BE2C (cell line): ENCODE measurements around the gene BIK.

Experiments used
- DNase-seq: peaks from one replicate; pipeline ENCODE4 v3.0.0-alpha.2; 2020
- H3K27me3 ChIP-seq: fragments of 250-450 bp; sonication (Bioruptor Pico); 2 replicates; pipeline ENCODE4 v1.5.1; 2020; ENCODE audit warnings: mild to moderate bottlenecking
- H3K36me3 ChIP-seq: fragments of 250-450 bp; sonication (Bioruptor Pico); 2 replicates; pipeline ENCODE4 v1.5.1; 2020; ENCODE audit warnings: mild to moderate bottlenecking
- H3K4me1 ChIP-seq: fragments of 250-450 bp; sonication (Bioruptor Pico); 2 replicates; pipeline ENCODE4 v1.5.1; 2020
- H3K4me3 ChIP-seq: 2 replicates; pipeline ENCODE4 v1.5.1; 2011; ENCODE audit warnings: low read depth, low read length
- H3K9me3 ChIP-seq: fragments of 250-450 bp; sonication (Bioruptor Pico); 2 replicates; pipeline ENCODE4 v1.5.1; 2020
- TF ChIP-seq, protein P1 (sequence below): IDR thresholded peaks from 2 replicates; pipeline ENCODE4 v1.5.1; 2012; ENCODE audit warnings: mild to moderate bottlenecking, low read depth, low read length

BIK gene

DNA sequence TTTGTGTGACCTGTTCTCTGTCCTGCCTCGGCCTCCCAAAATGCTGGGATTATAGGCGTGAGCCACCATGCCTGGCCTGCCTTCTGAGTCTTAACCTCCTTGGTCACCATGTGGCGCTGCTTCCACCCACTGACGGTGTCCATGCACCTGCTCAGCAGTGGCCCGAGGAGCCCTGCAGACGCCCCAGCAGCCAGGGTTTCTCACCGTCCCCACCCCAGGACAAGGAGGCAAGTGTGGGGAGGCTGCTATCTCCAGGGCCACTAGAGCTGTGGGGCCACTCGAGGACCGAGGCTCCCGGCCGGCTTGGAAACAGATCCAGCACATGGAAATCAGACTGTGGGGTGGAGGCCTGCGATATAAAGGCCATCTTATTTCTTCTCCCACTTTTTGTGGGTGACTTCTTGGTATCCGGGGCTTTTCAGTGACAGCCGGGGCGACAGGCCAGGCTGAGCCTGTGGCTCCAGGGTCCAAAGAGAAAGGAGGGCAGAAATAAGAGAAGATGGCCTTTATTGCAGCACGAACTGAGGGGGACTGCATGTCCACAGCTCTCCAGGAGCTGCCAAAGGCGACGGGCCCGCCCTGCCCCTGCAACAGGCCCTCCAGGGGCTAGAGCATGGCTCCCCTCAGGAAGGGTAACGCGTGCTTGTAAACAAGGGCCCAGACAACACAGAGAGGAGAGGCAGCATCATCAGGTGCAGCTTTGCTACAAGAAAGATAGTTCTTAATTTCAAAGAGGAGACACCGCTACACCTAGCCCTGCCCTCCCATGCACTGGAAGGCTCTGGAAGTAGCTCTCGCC, 55.8 kb downstream of the BIK start:
- H3K4me3 ChIP-seq, result no peak overlapping the region
- no peaks in the 10 kb centered on the region for H3K27me3 ChIP-seq
- peaks cover 43% of the 10 kb centered on the region for H3K36me3 ChIP-seq
- H3K4me1 ChIP-seq, result no peaks in the 10 kb centered on the region; the same call in 1 of the 2 replicates
- H3K9me3 ChIP-seq, result no peaks in the 10 kb centered on the region
- TF ChIP-seq, protein P1, sequence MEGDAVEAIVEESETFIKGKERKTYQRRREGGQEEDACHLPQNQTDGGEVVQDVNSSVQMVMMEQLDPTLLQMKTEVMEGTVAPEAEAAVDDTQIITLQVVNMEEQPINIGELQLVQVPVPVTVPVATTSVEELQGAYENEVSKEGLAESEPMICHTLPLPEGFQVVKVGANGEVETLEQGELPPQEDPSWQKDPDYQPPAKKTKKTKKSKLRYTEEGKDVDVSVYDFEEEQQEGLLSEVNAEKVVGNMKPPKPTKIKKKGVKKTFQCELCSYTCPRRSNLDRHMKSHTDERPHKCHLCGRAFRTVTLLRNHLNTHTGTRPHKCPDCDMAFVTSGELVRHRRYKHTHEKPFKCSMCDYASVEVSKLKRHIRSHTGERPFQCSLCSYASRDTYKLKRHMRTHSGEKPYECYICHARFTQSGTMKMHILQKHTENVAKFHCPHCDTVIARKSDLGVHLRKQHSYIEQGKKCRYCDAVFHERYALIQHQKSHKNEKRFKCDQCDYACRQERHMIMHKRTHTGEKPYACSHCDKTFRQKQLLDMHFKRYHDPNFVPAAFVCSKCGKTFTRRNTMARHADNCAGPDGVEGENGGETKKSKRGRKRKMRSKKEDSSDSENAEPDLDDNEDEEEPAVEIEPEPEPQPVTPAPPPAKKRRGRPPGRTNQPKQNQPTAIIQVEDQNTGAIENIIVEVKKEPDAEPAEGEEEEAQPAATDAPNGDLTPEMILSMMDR, result no peak
- no peak for DNase-seq

DNA sequence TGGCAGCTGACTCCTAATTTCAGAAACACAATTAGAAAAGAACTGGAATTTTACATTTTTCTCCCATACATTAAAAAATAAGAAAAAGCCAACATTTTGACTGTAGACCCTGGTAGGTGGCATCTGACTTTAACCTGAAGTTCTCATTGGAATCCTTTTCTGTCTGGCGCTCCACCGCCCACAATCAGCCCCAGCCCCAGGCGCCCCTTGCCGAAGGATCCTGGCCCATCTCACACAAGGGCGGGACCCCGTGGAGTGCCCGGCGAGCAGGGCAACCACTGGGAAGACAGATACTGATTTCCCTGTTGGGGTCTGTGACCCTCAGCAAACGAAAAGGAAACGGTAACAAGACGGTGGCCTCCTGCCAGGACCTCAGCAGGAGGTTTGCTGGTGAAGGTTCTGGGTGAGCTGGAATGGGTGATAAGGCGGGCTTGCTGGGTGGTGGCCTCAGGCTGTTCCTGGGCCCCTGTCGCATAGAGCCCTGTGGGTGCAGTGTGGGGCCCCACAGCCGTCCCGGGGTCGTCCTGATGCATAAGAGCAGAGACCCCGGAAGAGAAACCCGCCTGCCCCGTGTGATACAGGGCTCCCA, 56.5 kb downstream of the BIK start:
- Histone ChIP-seq H3K9me3 (no peaks in the 10 kb centered on the region), H3K36me3 (peaks cover 51% of the 10 kb centered on the region), H3K4me1 (no peaks in the 10 kb centered on the region; the same call in 1 of the 2 replicates), H3K27me3 (no peaks in the 10 kb centered on the region), H3K4me3 (no peak overlapping the region)
- TF ChIP-seq, protein P1, result no peak
- DNase-seq, result no peak

DNA sequence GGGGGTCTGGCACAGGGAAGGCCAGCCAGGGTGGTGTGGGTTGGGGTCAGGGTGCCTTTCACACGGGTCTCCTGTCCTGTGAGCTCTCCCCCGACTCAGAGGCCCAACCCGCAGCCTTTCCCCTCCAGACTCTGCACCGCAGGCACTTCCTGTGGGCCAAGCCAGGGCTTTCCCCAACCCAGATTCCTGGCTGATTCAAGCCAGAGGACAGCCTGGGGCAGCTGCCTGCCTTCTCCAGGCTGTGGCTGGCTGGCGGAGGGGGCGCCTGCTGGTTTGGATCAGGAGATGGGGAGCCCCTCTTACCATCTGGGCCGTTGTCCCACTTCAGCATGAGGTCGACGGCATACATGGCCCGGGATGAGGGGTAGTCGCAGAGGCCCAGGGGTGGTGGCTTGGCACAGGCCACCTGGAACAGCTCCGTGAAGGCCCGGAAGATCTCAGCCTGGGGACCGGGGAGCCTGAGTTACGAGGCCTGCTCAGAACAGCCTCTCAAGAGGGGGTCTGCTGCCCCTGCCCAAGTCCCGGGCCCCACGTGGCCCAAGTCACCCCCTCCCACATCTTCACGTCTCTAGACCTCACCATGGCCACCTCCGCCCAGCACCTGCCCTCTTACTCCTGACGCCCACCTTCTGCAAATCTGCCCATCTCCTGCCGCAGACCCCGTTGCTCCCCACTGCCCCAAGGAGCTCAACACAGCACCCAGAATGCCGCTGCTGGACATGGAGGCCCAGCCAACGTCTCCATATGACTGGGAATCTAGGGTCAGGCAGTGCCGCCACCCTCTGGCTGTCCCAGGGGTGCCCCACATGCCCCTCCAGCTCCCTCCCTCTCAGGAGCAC, 58.1 kb downstream of the BIK start:
- no peaks in the 10 kb centered on the region for H3K27me3 ChIP-seq
- H3K9me3 ChIP-seq, result no peaks in the 10 kb centered on the region
- no peaks in the 10 kb centered on the region; the same call in 1 of the 2 replicates for H3K4me1 ChIP-seq
- DNase-seq, result no peak
- H3K4me3 ChIP-seq, result no peak overlapping the region
- TF ChIP-seq, protein P1, result no peak
- H3K36me3 ChIP-seq, result peaks cover 60% of the 10 kb centered on the region

DNA sequence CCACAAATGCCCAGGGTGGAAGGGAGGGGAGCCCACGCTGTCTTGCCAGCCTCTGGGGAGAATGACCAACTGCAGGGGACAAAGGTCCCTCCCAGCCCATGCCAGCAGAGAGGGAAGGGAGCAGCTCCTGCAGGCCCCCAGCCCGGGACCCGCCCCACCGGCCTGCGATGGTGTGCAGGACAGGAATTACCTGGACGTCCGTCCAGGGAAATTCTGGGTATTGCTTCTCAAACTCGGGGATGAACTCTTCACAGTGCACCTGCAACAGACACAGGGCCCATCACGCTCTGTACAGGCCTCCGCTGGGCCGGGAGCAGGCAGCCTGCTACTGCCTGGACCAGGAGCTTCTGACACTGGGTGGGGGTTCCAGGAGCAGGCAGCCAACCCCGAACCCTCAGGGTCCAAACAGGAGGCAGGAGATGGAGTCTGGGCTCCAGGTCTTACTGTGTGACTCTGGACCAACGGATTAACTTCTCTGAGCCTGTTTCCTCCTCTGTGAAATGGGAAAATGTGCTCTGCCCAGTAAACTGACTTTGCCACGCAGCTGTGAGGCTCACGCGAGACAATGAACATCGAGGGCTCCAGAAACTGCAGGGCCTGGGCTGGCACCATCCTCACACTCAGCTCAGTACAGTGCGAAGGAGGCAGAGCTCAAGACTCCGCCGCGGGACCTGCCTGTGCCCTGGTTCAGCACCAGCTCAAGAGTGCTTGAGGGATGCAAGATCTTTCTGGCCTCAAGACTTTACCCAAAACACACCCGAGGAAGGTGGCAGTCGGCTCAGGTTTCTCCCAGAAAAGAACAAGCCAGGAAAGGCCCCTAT, 59.0 kb downstream of the BIK start:
- H3K4me3 ChIP-seq, result no peak overlapping the region
- no peak for DNase-seq
- H3K4me1 ChIP-seq, result no peaks in the 10 kb centered on the region
- peaks cover 69% of the 10 kb centered on the region for H3K36me3 ChIP-seq
- TF ChIP-seq, protein P1, result no peak
- H3K9me3 ChIP-seq, result no peaks in the 10 kb centered on the region
- no peaks in the 10 kb centered on the region for H3K27me3 ChIP-seq

DNA sequence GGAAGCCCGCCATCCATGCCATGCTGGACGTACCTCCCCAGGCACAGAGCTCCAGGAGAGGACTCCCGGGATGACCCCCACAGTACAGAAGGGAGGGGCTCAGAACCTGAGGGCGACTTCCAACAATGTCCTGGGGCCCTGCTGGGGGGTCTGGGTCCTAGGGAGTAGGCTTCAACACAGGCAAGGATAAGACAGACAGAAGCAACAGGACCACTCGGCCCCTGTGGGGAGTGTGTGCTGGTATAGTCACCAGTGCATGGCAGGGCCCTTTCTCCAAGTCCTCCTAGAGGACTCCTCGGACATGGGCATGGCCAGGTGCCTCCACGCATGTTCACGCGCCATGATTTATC, 59.6 kb downstream of the BIK start:
- TF ChIP-seq, protein P1, result no peak
- Histone ChIP-seq H3K4me1 (no peaks in the 10 kb centered on the region), H3K27me3 (no peaks in the 10 kb centered on the region), H3K9me3 (no peaks in the 10 kb centered on the region), H3K4me3 (no peak overlapping the region), H3K36me3 (peaks cover 74% of the 10 kb centered on the region)
- DNase-seq, result no peak
